Lower leg skin (tissue), 3 donors: Measurements from ENCODE around the gene SPP2.

Experiments
- POLR2A ChIP-seq, 2 donors: fragments of 450-650 bp; IDR thresholded peaks; one replicate each; pipeline ENCODE4 v1.6.1; 2016 to 2017; ENCODE audit warnings: antibody characterized with exemption in 2 of 2, mild to moderate bottlenecking in 1 of 2, moderate library complexity in 1 of 2
- TF ChIP-seq, protein P1 (sequence below), 3 donors: fragments of 450-650 bp; IDR thresholded peaks; one replicate each; pipeline ENCODE4 v1.5.1; 2016; ENCODE audit warnings: antibody characterized with exemption in 3 of 3, mild to moderate bottlenecking in 3 of 3, moderate library complexity in 2 of 3

DNA sequence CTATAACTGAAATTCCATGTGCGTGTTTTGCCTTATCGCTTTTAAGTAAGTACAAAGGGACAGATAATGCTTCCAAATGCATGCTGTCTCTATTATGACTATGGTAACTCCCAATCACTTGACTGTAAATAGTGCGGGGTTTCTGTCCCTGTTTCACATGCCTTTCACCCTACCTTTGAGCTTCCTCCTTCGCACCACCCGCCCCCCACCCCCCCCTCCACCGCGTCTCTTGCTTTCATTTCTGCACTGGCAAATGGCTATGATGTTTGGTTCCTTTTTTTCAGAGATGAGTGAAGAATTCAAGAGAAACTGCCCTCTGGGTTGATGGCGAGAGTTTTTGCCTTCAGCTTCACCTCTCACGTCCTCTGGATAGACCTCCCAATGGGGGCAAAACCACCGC is 25.0 kb upstream of the SPP2 start:
- no peak for TF ChIP-seq POLR2A (IDR thresholded peaks at IDR 0.05)
- TF ChIP-seq, protein P1, sequence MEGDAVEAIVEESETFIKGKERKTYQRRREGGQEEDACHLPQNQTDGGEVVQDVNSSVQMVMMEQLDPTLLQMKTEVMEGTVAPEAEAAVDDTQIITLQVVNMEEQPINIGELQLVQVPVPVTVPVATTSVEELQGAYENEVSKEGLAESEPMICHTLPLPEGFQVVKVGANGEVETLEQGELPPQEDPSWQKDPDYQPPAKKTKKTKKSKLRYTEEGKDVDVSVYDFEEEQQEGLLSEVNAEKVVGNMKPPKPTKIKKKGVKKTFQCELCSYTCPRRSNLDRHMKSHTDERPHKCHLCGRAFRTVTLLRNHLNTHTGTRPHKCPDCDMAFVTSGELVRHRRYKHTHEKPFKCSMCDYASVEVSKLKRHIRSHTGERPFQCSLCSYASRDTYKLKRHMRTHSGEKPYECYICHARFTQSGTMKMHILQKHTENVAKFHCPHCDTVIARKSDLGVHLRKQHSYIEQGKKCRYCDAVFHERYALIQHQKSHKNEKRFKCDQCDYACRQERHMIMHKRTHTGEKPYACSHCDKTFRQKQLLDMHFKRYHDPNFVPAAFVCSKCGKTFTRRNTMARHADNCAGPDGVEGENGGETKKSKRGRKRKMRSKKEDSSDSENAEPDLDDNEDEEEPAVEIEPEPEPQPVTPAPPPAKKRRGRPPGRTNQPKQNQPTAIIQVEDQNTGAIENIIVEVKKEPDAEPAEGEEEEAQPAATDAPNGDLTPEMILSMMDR (IDR thresholded peaks at IDR 0.05) = no peak
